ENCODE results near the gene ZCCHC7. TPM values are rescaled to one million over a fixed set of nuclear protein-coding genes. Genes with fewer than 3 reads are reported as not detected.
"Not testable (repeated sequence)": the region's sequence is repeated elsewhere in the genome, so short reads cannot be mapped to it uniquely, and the experiment has no call there.

Gene ZCCHC7
- total RNA-seq, 1 experiment from 2014 or later: 17.1 TPM

DNA sequence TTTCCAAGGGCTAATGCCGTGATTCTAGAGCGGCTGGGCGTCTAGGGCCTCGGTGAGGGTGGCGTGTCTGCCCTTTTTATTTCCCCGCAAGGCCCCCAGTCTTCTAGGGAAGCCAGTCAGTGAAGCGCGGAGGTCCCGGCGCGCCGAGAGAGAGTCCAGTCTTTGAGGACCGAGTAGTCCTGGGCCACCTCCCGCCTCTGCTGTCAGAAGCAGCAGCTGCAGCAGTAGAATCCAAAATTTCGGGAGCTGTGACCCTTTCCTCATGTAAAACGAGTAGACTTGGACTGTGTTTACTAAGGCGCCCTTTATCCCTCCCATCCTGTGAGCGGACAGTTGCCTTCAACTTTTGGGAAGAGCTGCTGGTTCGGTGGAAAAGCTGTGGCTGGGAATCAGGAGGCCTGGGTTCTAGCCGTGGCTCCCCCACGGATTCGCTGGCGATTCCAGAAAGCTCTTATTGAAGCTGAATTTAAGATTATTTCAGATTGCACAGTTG lies 515 bp downstream of the ZCCHC7 start:
- DNase-seq (ENCODE audit: low read depth): not testable (repeated sequence)

DNA sequence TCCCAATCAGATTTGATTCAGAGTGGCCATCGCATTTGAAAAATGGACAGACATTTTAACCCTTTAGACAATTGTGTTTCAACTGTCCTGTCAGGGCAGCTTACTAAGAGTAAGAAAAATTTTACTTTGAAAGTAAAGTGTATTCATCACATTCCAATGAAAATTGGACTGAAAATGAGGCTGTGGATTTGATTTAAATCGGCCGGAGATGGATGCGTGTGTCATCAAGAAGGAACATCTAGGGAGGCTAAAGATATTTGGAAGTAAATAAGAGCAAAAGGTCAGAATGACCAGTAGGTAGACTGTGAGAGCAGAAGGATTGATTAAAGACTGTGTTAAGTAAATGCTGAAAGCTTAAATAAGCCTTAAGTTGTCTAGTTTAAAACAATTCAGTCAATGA lies 1.5 kb downstream of the ZCCHC7 start:
- DNase-seq (ENCODE audit: low read depth): no peak

DNA sequence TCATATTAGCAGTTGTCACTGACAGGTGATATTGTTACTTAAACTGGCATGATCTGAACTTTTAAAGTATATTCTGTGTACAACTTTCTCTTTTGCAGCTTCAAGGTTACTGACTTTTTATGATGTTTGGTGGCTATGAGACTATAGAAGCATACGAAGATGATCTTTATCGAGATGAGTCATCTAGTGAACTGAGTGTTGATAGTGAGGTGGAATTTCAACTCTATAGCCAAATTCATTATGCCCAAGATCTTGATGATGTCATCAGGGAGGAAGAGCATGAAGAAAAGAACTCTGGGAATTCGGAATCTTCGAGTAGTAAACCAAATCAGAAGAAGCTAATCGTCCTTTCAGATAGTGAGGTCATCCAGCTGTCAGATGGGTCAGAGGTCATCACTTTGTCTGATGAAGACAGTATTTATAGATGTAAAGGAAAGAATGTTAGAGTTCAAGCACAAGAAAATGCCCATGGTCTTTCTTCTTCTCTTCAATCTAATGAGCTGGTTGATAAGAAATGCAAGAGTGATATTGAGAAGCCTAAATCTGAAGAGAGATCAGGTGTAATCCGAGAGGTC lies 5.9 kb downstream of the ZCCHC7 start:
- DNase-seq (ENCODE audit: low read depth): no peak

DNA sequence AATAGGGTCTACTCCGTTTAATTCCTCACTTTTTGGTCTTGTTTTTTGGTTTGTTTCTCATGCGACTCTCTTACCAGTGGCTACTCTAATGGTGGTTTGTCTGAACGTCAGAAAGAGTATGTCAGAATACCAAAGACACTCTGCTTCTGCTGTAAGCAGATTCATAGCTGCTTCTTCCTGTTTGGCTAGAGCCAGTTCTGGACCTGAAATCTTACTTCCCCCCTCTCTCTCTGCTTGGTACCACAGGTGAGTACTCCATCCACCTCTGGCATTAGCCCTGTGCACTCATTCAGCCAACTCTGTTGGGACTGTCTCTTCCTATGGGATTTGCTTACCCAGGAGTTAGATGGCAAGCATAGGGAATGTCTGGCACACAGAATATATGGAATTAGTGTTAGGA lies 6.6 kb downstream of the ZCCHC7 start:
- no peak for DNase-seq (ENCODE audit: low read depth)

DNA sequence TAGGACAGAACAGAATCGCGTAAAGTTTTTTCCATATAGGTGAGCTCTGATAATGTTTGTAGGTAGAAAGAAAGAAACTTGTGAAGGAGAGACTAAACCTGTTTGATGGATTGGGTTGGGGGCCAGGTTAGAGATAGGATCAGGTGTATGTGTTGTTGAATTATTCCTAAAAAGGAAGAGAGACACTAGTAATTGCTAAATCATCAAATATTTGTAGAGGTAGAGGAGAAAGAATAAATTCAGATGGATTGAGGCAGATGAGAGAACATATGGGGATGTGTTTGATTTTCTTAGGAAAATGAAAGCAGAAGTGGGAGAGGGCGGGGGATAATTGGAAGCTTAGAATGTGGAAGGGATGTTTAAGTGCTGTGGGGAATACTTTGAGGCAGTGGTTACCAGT lies 7.7 kb downstream of the ZCCHC7 start:
- no peak for DNase-seq (ENCODE audit: low read depth)

DNA sequence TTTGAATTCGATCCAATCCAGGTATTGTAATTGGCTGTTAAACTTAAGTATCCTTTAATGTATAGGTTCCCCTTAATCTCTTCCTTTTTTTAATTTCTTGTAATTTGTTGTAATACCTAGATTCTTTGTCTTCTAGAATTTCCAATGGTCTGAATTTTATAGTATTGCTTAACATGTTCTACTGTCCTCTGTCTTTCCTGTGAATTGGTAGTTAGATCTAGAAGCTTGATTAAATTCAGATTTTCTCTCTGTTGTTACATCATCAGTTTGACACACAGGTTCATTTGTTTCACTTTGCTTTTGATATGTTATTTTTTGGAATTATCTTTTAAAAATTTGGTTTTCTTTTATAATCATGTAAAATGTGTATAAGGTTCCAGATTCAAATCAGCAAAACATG lies 13.8 kb downstream of the ZCCHC7 start:
- no peak for DNase-seq (ENCODE audit: low read depth)

DNA sequence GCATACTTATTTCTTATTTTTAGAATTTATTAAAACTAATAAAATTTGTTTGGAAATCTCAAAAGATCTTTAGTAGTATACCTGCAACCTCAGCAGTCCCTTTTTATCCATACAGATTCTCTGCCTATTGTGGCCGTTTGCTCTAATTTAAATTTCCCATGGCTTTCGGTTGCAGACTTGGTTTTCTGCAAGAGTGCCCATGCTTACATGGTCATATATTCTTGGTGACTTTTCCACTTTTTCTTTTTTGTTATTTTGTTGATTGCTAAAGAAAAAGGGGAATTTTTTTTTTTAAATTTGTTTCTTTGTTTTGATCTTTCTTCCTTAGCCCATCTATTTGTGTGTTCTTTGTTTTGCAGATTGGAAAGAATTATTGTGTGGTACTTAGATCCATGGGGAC lies 20.6 kb downstream of the ZCCHC7 start:
- no peak for DNase-seq (ENCODE audit: low read depth)

DNA sequence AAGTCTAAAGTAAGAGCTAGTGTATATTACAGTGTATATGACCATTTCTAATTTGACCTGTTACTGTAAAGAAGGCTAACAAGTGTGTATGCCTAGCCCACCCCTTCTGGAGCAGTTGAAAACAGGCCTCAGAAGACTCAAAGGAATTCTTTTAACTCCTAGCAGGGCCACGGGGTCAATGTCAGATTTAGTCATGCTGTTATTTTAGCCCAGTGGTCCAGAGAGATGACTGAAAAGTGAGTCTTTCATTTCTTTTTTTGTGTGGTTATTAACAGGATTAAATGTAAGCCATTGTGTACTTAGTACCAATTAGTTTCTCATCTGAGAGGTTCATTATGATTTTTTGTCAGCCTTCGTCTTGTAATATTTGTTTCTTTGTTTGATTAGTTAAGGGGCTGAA lies 24.4 kb downstream of the ZCCHC7 start:
- peak; percentile 23 for DNase-seq (ENCODE audit: low read depth)

DNA sequence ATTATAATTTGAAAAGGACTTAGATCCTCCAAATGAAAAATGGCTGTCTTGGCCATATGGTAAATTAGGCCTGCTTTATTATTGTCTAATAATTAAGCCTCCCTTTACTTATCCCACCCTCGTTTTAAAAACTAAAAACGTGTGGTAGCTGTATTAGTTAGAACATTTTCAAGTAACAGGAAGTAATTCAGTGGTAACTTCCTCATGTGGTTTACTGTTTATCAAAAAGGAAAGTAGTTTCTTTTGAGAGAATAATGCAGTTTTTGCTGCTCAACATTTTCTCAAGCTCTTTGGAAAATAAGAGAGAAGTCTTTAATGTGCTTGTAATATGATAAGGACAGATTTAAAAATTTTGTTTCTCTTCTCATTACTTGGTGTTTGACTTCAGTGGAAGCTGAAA lies 26.0 kb downstream of the ZCCHC7 start:
- no peak for DNase-seq (ENCODE audit: low read depth)

DNA sequence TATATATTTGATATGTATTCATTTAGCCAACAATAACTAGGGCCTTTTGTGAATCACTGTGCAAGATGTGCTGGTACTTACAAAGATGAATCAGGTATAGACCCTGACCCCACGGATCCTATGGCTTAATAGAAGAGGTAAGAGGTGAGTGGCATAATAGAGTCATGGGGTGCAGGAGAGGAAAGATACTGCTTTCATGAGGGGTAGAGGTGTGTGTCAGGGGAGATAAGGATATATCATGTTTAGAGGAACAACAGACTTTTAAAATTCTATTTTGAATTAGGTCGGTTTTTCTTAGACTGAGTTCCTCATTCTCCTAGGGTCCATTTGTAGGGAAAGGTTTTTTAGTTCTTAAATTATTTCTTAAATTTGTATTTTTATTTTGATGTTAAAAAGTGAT lies 27.8 kb downstream of the ZCCHC7 start:
- DNase-seq (ENCODE audit: low read depth): no peak

DNA sequence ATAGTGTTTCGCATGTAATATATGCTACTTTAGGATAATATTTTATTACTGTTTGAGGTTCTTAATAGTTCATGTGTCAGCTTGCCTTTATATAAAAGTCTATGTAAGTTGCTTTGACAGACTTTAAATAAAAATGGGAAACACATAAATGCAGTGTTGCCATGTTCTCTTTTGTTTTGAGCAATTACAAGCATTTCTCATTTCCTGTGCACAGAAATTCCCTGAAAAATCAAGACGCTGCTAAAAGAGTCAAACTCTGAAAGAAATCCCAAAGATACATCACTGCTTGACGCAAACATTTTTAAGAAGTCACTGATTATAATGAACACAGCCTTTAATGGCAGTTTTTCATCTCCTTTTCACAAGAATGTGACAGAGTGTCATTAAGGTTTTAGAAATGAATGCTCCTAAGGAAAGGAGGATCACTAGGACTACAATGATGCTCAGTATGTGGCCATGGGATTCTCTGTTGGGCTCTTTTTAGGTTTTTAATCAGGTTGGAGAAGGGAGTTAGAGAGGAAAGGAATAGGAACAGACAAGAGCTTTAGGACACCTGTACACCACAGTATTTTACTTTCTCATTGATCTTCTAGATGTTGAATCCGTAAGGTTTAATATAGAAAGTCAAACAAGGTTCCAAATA lies 29.4 kb downstream of the ZCCHC7 start:
- DNase-seq (ENCODE audit: low read depth): no peak

DNA sequence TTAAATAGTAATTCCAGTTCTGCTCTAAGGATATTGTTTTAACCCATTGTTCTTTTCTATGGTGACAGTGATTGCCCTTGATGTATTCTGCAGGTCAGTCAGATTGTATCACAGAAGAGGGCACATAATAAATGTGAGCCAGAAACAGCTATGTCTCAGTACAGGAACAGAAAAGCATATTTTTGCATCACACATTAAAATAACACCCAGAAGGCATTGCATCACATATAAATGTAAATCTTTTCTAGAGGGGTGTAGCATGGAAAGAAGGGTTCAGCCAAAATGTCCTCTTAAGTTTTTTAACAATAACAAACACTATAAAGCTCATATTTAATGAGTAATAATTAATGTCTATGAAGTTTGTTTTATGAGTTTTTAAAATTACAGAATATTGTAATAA lies 30.0 kb downstream of the ZCCHC7 start:
- DNase-seq (ENCODE audit: low read depth): no peak

DNA sequence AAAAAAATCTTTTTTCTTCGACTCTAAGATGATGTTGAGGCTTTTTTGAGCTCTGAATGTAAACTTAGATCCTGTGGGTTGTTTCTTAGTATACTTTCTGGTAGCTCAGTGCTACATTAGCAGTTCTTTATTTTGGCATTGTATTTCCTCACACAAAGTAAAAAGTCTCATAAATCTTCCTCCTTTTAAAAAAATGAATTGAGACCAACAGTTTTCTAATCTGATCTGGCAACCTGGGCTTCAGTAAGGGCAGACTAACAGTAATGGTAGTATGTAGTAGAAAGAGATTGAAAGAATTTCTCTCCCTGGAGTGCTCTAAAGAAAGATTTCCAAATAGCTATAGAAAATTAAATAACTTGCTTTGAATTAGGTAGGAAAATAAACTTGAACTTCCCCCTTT lies 31.4 kb downstream of the ZCCHC7 start:
- no peak for DNase-seq (ENCODE audit: low read depth)

DNA sequence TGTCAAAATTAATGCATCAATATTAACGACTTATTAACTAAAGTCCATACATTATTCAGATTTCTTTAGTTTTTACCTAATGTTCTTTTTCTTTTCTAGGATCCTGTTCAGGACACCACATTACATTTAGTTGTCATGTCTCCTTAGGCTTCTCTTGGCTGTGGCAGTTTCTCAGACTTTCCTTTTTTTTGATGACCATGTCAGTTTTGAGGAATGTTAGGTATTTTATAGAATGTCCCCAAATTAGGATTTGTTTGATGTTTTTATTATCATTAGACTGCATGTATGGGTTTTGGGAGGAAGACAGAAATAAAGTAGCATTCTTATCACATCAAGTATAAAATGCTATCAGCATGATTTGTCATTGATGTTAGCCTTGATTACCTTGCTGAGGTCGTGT lies 32.0 kb downstream of the ZCCHC7 start:
- DNase-seq (ENCODE audit: low read depth): no peak

DNA sequence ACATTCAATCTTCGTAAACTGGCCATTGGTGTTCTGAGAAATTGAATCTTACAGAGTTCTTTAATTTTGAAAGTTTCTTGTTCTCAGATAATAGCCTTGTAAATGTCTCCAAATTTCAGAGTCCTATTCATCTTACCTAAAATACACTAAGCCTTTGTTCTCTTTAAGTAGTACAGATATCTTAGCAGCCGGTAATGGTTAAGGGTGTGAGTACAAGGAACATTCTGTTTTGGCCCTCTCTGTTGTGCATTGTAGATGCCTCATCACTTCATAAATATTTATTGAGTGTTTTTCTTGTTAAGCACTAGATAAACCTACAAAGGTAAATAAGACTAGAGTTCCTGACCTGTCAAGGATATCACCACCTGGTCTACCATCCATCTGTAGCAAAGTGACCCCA lies 35.2 kb downstream of the ZCCHC7 start:
- no peak for DNase-seq (ENCODE audit: low read depth)

DNA sequence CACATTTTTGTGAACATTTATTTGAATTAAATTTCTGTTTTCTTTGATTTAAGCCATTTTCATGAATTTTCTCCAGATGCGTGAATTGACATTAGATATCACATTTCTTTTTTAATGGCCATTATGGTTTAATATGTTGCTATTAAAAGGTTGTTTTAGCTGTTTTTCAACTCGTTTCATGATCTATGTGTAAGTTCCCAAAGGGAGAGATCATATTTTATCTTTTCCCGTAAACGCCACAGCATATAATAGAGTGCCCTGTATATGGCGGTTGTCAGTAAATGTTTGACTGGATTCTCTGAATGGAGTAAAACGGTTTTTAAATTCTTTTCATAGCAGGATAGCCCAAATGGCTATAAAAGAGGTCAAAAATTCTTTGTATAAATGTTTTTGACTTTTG lies 35.8 kb downstream of the ZCCHC7 start:
- no peak for DNase-seq (ENCODE audit: low read depth)

DNA sequence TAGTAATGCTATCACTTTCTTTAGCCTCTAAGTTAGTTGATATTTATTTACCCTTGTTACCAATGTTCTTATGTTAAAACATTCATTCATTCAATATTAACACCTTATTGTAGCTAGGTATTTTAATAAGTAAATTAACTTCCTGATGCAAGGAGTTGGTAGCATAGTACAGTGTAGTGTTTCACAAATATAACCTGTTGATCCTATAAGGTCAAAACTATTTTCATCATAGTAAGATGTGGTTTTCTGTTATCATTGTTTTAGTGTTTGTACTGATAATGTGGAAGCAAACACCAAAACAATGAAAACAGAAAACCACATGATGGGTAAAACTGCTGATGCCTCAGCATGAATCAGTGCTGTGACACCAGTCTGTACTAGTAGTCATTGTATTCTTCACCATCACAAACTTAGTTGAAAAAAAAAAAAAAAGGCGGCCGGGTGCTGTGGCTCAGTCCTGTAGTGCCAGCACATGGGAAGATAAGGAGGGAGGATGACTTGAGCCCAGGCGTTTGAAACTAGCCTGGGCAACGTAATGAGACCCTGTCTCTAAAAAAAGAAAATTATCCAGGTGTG lies 36.5 kb downstream of the ZCCHC7 start:
- DNase-seq (ENCODE audit: low read depth): peak; percentile 43

DNA sequence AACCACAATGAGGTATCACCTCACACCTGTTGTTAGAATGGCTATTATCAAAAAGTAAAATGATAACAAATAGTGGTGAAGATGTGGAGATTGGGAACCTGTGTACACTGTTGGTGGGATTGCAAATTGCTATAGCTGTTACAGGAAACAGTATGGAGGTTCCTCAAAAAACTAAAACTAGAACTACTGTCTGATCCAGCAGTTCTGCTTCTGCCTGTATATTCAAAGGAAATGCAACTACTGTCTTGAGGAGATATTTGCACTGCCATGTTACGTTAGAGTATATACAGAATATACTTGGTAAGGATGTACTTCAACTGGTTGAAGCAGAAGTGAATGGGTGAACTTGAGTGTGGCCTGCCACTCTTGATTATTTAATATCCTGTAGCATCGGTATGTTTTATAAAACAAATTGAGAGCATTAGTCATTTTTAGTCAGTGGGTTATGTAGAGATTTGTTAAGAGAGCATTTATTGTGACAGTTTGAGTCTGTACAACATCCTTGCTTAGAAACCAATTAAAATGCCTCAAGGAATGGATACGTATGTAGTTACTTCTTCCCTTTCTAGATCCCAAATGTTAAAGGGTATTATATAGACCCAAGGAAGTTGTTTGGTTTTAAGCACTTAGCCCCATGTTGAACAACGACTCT lies 37.5 kb downstream of the ZCCHC7 start:
- no peak for DNase-seq (ENCODE audit: low read depth)

DNA sequence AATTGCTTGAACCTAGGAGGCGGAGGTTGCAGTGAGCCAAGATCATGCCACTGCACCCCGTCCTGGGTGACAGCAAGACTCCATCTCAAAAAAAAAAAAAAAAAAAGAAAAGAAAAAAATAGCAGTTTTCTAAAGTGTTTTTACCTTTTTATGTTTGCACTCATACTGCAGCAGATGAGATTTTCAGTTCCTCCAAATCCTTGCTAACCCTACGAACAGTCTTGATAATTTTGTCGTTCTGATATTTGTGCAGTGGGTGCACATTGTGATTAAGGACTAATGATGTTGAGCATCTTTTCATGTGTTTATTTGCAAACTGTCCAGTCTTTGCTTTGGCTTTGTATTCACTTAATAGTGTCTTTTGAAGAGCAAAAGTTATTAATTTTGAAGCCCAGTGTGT lies 42.9 kb downstream of the ZCCHC7 start:
- DNase-seq (ENCODE audit: low read depth): no peak

DNA sequence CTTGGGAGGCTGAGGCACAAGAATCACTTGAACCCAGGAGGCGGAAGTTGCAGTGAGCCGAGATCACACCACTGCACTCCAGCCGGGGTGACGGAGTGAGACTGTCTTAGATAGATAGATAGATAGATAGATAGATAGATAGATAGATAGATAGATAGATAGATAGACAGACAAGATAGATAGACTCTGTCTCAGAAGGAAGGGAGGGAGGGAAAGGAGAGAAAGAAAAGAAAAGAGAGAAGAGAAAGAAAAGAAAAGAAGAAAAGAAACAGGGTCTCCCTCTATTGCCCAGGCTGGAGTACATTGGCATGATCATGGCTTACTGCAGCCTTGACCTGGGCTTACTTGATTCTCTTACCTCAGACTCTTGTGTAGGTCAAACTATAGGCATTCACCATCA lies 44.0 kb downstream of the ZCCHC7 start:
- DNase-seq (ENCODE audit: low read depth): not testable (repeated sequence)

DNA sequence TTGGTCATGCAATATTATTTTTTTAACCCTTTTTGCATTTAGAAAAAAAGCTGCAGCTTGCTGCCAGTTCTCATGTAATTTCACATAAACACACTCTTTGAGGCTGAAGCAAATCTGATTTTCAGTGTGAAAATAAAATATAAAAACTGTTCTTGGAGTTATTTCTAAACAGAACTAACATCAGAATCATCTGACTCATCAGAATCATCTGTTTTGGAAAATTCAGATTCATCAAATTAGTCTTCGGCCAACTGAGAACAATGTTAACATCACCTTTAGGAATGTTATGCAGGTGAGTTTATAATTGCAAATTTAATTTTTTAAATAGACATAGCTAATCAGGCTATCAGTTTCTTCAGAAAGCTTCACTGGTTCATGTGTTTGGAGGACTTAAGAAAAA lies 45.3 kb downstream of the ZCCHC7 start:
- DNase-seq (ENCODE audit: low read depth): no peak

DNA sequence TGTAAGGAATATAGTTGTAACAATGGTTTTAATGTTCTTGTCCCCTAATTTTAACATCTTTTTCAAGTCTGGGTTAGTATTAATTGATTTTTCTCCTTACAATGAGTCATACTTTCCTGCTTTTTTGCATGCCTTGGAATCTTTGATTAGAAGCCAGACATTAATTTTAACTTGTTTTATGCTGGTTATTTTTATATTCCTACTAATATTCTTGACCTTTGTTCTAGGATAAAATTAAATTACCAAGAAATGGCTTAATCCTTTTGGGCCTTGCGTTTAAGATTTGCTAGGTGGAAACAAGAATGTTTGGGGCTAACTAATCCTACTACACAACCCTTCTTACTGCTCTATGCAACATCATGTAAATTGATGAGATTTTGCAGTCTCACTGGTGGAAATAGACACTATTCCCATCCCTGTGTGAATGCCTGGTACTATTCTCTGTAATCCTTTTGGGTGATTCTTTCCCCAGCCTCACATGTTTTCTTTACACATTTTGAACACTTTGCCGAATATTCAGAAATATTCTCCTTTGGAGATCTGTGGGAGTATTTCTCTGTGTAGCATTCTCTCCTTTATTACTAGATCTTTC lies 47.2 kb downstream of the ZCCHC7 start:
- no peak for DNase-seq (ENCODE audit: low read depth)

All from HT1080 (cell line).